ENCODE data around the gene DHRSX. TPM values are rescaled to one million over a fixed set of nuclear protein-coding genes. Genes with fewer than 3 reads are reported as not detected.

The DHRSX gene
- total and polyA plus RNA-seq, 2 of the 8 experiments (the other 6 are each of a cell fraction or from before 2014, with no cell fraction given), result 35.1 to 43.4 TPM

DNA sequence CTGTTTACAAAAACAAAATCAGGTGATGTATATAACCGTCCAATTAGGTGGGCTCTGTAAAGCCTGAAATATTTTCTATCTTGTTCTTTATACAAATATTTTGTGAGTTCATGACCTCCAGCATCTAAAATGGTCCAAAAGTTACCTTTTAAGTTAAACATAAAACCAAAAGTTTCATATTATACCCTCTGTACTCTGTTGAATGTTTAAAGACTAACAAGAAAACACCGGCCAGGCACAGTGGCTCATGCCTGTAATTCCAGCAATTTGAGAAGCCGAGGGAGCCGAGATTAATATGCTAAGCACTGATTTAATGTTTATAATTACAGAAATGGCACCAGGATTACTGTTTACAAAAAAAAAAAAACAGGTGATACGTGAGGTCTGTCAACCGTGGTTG, 328.4 kb downstream of the DHRSX start:
- H3K9me3 ChIP-seq (ENCODE audit: insufficient read depth in 2 of 2, low read depth in 1 of 2, low read length in 1 of 2), result no peaks in the 10 kb centered on the region
- no peak overlapping the region for H2BK15ac ChIP-seq (ENCODE audit: low read length)
- no peak overlapping the region for H3K4ac ChIP-seq (replicated peaks; ENCODE audit: insufficient read length, low read depth, low read length)
- H4K91ac ChIP-seq (replicated peaks; ENCODE audit: insufficient read length, low read length), result no peak overlapping the region
- H2BK12ac ChIP-seq (ENCODE audit: low read depth, low read length), result no peak overlapping the region
- no peaks in the 10 kb centered on the region for H4K20me1 ChIP-seq (replicated peaks in 1 of 2; ENCODE audit: control insufficient read depth in 1 of 2, insufficient read depth in 2 of 2, low read length in 2 of 2)
- no peak overlapping the region for H3K9ac ChIP-seq (replicated peaks in 1 of 4; ENCODE audit: extremely low read depth in 1 of 4, low read depth in 3 of 4, low read length in 3 of 4)
- no peak overlapping the region for H3K14ac ChIP-seq (ENCODE audit: insufficient read length)
- H2AFZ ChIP-seq (ENCODE audit: low read length), result no peak overlapping the region
- no peak overlapping the region for H2BK120ac ChIP-seq (replicated peaks; ENCODE audit: low read depth, low read length)
- POLR2A ChIA-PET (ENCODE audit: partially characterized antibody), result no interaction called here
- H3K27me3 ChIP-seq (replicated peaks in 1 of 4; ENCODE audit: control insufficient read depth in 3 of 4, extremely low read depth in 1 of 4, insufficient read depth in 3 of 4, low read length in 3 of 4), result no peaks in the 10 kb centered on the region
- H3K23ac ChIP-seq (ENCODE audit: insufficient read length), result no peak overlapping the region
- no peak overlapping the region for H4K5ac ChIP-seq (ENCODE audit: insufficient read length, low read depth, low read length)
- no peak overlapping the region for H3K4me2 ChIP-seq (ENCODE audit: insufficient read depth in 1 of 2, low read depth in 2 of 2, low read length in 2 of 2)
- H4K8ac ChIP-seq (ENCODE audit: extremely low read depth, insufficient read depth, low read length), result no peak overlapping the region
- H3K56ac ChIP-seq (replicated peaks; ENCODE audit: insufficient read length, low read depth, low read length), result no peak overlapping the region
- H3K79me1 ChIP-seq (ENCODE audit: low read depth, low read length), result no peaks in the 10 kb centered on the region
- H2BK5ac ChIP-seq (ENCODE audit: low read depth, low read length), result no peak overlapping the region
- 91% methylated on average over 6 of the region's 6 CpGs; no CpG with 5 or more reads in 1 of the 2 experiments for WGBS, 2 experiments (ENCODE audit: extremely low coverage in 1 of 2, insufficient coverage in 1 of 2, insufficient read length in 1 of 2, insufficient replicate concordance in 2 of 2, low coverage in 1 of 2, low lambda C conversion rate in 2 of 2, missing lambda C conversion rate in 1 of 2)
- TF ChIP-seq PHF8 (conservative IDR thresholded peaks at IDR 0.05; ENCODE audit: low read depth, low read length) (no peak), SIN3A (conservative IDR thresholded peaks at IDR 0.05 in 1 of 2, IDR thresholded peaks at IDR 0.05 in 1 of 2; ENCODE audit: low read depth in 1 of 2, low read length in 2 of 2) (no peak), CBX8 (IDR thresholded peaks at IDR 0.05; ENCODE audit: borderline replicate concordance, low read depth, low read length) (no peak)
- H3K79me2 ChIP-seq (ENCODE audit: control insufficient read depth in 1 of 2, insufficient read depth in 2 of 2, low read length in 2 of 2), result no peaks in the 10 kb centered on the region
- no peak overlapping the region for H3K27ac ChIP-seq (ENCODE audit: low read depth, low read length)
- no peaks in the 10 kb centered on the region for H3K4me1 ChIP-seq (replicated peaks in 1 of 4; ENCODE audit: control insufficient read depth in 3 of 4, insufficient read depth in 4 of 4, low read length in 3 of 4)
- no peak overlapping the region for H2BK20ac ChIP-seq (ENCODE audit: low read length)
- no peak overlapping the region for H2AK5ac ChIP-seq (ENCODE audit: low read depth, low read length)
- no peaks in the 10 kb centered on the region; a peak in 2 of 8 replicates for H3K36me3 ChIP-seq (ENCODE audit: control insufficient read depth in 2 of 4, insufficient read depth in 4 of 4, low read length in 3 of 4)
- CTCF ChIA-PET (ENCODE audit: partially characterized antibody), result no interaction called here
- no peak overlapping the region for H3K18ac ChIP-seq (ENCODE audit: extremely low read depth, low read length)
- FAIRE-seq, result no peak
- no peaks in the 10 kb centered on the region for H3K23me2 ChIP-seq (ENCODE audit: low read depth, low read length)
- H3K4me3 ChIP-seq (ENCODE audit: extremely low read depth in 1 of 4, insufficient read depth in 2 of 4, low read depth in 3 of 4, low read length in 4 of 4), result no peak overlapping the region
- no peak for DNase-seq (ENCODE audit: low read depth in 1 of 2, low spot score in 2 of 2)

Other genes with a start within 250 kb of the DHRSX start
- gene ZBED1, start within 50 bp of the DHRSX start, total RNA-seq (2021; fragmentation: NEBNext Ultra II Directional; extraction: Animal tissue kit (Norgen Biotek cat#: 25700)), result 45.8 and 46.4 TPM in 2 replicates
- 28.5 and 41.4 TPM in 2 replicates for gene ZBED1, start within 50 bp of the DHRSX start, polyA plus RNA-seq (2011; rRNA removed)
- gene CD99, start 190.3 kb upstream of the DHRSX start, total RNA-seq (2021; fragmentation: NEBNext Ultra II Directional; extraction: Animal tissue kit (Norgen Biotek cat#: 25700)), result 46.9 and 47.8 TPM in 2 replicates
- 30.1 and 44.0 TPM in 2 replicates for gene CD99, start 190.3 kb upstream of the DHRSX start, polyA plus RNA-seq (2011; rRNA removed)